ENCODE results near the gene ACOXL.

- no peak for TF ChIP-seq POLR2A (IDR thresholded peaks at IDR 0.05)
- no peak for TF ChIP-seq CTCF (IDR thresholded peaks at IDR 0.05)
These were observed 193.1 kb downstream of the ACOXL start for GRCh38 chr2:110925479-110925878.

Data from ovary (tissue), 3 donors.